Fibroblast of pulmonary artery (primary cell): ENCODE data around the gene GPATCH4.

Source experiments
- DNase-seq: peaks from one replicate; pipeline ENCODE4 v3.0.0-alpha.2; 2010; ENCODE audit warnings: low read depth
- H3K4me3 ChIP-seq: replicated peaks from 2 replicates; pipeline ENCODE4 v1.5.1; 2011; ENCODE audit warnings: low read depth, mild to moderate bottlenecking, control low read depth, low read length, moderate library complexity
- TF ChIP-seq, protein P1 (sequence below): IDR thresholded peaks from 2 replicates; pipeline ENCODE4 v1.5.1; 2011; ENCODE audit warnings: mild to moderate bottlenecking, control low read depth, low read length, inconsistent platforms; ENCODE audit errors: missing control alignments

Gene GPATCH4

DNA sequence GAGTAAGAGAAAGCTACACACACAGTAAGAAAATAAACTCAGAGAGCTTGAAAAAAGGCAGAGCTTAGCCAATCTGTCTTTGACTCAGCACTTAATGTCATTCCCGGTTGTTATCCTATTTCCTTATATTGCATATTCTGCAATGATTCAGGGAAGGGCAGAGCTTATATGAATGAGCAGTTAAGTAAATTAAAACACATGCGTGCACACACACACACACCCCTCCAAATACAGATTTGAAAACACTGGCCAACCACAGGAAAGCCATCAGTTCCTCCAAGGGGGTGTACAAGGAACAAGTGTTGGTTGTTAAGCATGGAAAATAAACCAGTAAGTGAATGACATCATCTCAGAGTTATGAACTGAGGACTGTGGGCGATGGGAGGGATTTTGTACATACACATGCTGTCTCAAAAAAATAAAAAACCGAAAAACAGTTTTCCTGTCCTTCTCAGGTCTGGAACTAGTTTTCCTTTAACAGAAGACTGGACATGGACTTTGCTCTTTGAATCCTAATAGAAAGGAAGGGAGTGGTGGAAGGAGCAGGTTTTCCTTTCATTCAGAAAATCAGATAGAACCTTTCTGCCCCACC lies 29.9 kb downstream of the GPATCH4 start:
- TF ChIP-seq, protein P1, sequence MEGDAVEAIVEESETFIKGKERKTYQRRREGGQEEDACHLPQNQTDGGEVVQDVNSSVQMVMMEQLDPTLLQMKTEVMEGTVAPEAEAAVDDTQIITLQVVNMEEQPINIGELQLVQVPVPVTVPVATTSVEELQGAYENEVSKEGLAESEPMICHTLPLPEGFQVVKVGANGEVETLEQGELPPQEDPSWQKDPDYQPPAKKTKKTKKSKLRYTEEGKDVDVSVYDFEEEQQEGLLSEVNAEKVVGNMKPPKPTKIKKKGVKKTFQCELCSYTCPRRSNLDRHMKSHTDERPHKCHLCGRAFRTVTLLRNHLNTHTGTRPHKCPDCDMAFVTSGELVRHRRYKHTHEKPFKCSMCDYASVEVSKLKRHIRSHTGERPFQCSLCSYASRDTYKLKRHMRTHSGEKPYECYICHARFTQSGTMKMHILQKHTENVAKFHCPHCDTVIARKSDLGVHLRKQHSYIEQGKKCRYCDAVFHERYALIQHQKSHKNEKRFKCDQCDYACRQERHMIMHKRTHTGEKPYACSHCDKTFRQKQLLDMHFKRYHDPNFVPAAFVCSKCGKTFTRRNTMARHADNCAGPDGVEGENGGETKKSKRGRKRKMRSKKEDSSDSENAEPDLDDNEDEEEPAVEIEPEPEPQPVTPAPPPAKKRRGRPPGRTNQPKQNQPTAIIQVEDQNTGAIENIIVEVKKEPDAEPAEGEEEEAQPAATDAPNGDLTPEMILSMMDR = no peak
- DNase-seq = peak; percentile 67
- H3K4me3 ChIP-seq = peak overlapping the region; percentile 72

DNA sequence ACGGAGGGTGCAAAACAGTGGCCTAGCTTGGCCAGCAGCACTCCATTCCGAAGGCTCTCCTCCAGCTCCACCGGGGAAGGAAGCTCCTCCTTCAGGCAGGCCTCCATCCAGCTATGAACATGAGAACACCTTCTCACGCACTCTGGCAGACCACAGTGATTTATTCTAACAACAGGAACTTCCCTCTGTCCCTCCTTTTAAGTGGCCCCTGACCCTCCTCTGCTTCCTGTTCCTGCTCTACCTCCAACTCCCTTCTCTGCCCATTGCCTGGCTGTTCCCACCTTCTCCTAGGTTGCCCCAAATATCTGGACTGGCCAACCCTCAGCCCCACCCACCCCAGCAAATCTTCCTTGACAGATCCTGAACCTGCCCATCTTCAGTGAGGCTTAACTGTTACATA lies 34.8 kb downstream of the GPATCH4 start:
- TF ChIP-seq, protein P1 = no peak
- DNase-seq = no peak
- no peak overlapping the region for H3K4me3 ChIP-seq

GRCh38 chr1:156565519-156565918 lies 35.8 kb downstream of the GPATCH4 start:
- H3K4me3 ChIP-seq = no peak overlapping the region
- TF ChIP-seq, protein P1 = no peak

DNA sequence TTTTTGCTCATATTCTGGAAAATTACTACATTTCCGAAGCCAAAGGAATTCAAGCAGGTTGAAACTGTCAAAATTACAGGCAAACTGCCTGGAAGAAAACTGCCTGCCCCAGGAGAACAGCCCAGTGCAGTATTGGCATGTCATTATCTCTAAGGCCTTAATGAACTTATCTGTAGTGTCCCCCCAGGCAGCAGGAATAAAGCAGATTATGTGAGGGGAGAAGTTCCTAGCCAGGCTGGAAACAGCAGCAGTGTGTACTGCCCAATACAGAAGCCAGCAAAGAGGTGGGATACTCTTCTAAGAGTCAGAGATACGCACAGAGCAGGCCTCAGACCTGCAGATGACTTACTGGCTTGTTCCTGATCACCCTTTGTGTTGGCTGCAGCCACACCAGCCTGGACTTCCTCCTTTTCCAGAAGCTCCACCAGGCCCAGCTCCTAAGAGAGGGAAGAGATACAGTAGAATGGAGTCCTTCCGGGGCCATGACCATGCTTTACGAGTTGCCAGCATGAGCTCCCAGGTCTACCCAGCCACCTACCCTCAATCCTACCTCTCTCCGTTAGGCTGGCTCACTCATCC lies 40.6 kb downstream of the GPATCH4 start:
- TF ChIP-seq, protein P1 = no peak
- DNase-seq = no peak

More at GRCh38 chr1:156565519-156565918, 35.8 kb downstream of the GPATCH4 start:
- no peak for DNase-seq

GRCh38 chr1:156559797-156560385 lies 41.4 kb downstream of the GPATCH4 start:
- no peak overlapping the region for H3K4me3 ChIP-seq
- no peak for DNase-seq
- TF ChIP-seq, protein P1 = no peak

More for the DNA sequence above, 40.6 kb downstream of the GPATCH4 start:
- no peak overlapping the region for H3K4me3 ChIP-seq

- H3K4me3 ChIP-seq = no peak overlapping the region
- TF ChIP-seq, protein P1 = no peak
- no peak for DNase-seq
Observed at GRCh38 chr1:156559086-156559796, 42.0 kb downstream of the GPATCH4 start.
